H1 (cell line): ENCODE results near the gene PROP1. TPM values are rescaled to one million over a fixed set of nuclear protein-coding genes. Genes with fewer than 3 reads are reported as not detected.

Source experiments
- CTCF ChIA-PET: fragments of 300-600 bp; sonication (Branson Sonifier 250); formaldehyde crosslinking; loops from one replicate; lab custom pipeline; 2021; ENCODE audit not compliant: partially characterized antibody; lab: Charles Lee
- POLR2A ChIA-PET: fragments of 300-600 bp; sonication (Branson Sonifier 250); formaldehyde crosslinking; loops from one replicate; lab custom pipeline; 2021; ENCODE audit warnings: inconsistent platforms; ENCODE audit not compliant: partially characterized antibody; lab: Charles Lee
- DNase-seq, 2 experiments: peaks; one replicate each; pipeline versions ENCODE4 v3.0.0 to v3.0.0-alpha.2; 2010 to 2022; ENCODE audit warnings: low spot score in 2 of 2, low read depth in 1 of 2, mixed read lengths in 1 of 2
- FAIRE-seq: peaks from 2 replicates; lab custom pipeline; 2011; peaks lifted over from hg19 to GRCh38; lab: Jason Lieb, UNC
- H2AFZ ChIP-seq: 2 replicates; pipeline ENCODE4 v1.8.1; 2012; ENCODE audit warnings: low read length, inconsistent platforms
- H2AK5ac ChIP-seq: 2 replicates; pipeline ENCODE4 v1.6.1; 2013; ENCODE audit warnings: low read depth, low read length
- H2BK120ac ChIP-seq: replicated peaks from 2 replicates; pipeline ENCODE3; 2013; ENCODE audit warnings: low read depth, low read length, inconsistent platforms
- H2BK12ac ChIP-seq: 2 replicates; pipeline ENCODE4 v1.6.1; 2013; ENCODE audit warnings: low read depth, low read length
- H2BK15ac ChIP-seq: 2 replicates; pipeline ENCODE4 v1.6.1; 2013; ENCODE audit warnings: low read length
- H2BK20ac ChIP-seq: 2 replicates; pipeline ENCODE4 v1.6.1; 2013; ENCODE audit warnings: low read length
- H2BK5ac ChIP-seq: 2 replicates; pipeline ENCODE4 v1.6.1; 2013; ENCODE audit warnings: low read depth, low read length
- H3K14ac ChIP-seq: 2 replicates; pipeline ENCODE4 v1.6.1; 2013; ENCODE audit warnings: inconsistent platforms; ENCODE audit not compliant: insufficient read length
- H3K18ac ChIP-seq: 2 replicates; pipeline ENCODE4 v1.6.1; 2013; ENCODE audit warnings: low read length; ENCODE audit errors: extremely low read depth
- H3K23ac ChIP-seq: 2 replicates; pipeline ENCODE4 v1.6.1; 2013; ENCODE audit warnings: inconsistent platforms; ENCODE audit not compliant: insufficient read length
- H3K23me2 ChIP-seq: 2 replicates; pipeline ENCODE4 v1.6.1; 2013; ENCODE audit warnings: low read depth, low read length
- H3K27ac ChIP-seq: 2 replicates; pipeline ENCODE4 v1.6.1; 2011; ENCODE audit warnings: low read depth, low read length, inconsistent platforms
- H3K27me3 ChIP-seq, 4 experiments: replicated peaks in 1 of 4; 1 replicate in 1 of 4; 2 replicates in 3 of 4; pipeline versions ENCODE4 v1.6.1 to v1.8.1; 2011 to 2013; ENCODE audit warnings: low read length in 3 of 4, mild to moderate bottlenecking in 3 of 4, inconsistent platforms in 2 of 4, mixed read lengths in 2 of 4, moderate library complexity in 1 of 4; ENCODE audit not compliant: control insufficient read depth in 3 of 4, insufficient read depth in 3 of 4; ENCODE audit errors: extremely low read depth in 1 of 4
- H3K36me3 ChIP-seq, 4 experiments: 2 replicates each; pipeline versions ENCODE4 v1.6.1 to v1.8.1; 2011 to 2013; ENCODE audit warnings: mild to moderate bottlenecking in 4 of 4, low read length in 3 of 4, moderate library complexity in 2 of 4, control low read depth in 1 of 4, inconsistent platforms in 1 of 4; ENCODE audit not compliant: insufficient read depth in 4 of 4, control insufficient read depth in 2 of 4
- H3K4ac ChIP-seq: replicated peaks from 2 replicates; pipeline ENCODE3; 2013; ENCODE audit warnings: low read length, low read depth, mixed read lengths, inconsistent platforms; ENCODE audit not compliant: insufficient read length
- H3K4me1 ChIP-seq, 4 experiments: replicated peaks in 1 of 4; 1 replicate in 1 of 4; 2 replicates in 3 of 4; pipeline versions ENCODE4 v1.6.1 to v1.8.1; 2011 to 2013; ENCODE audit warnings: low read length in 3 of 4, inconsistent platforms in 2 of 4, mixed read lengths in 1 of 4; ENCODE audit not compliant: insufficient read depth in 4 of 4, control insufficient read depth in 3 of 4
- H3K4me2 ChIP-seq, 2 experiments: 2 replicates each; pipeline versions ENCODE4 v1.6.1 to v1.8.1; 2011 to 2013; ENCODE audit warnings: low read depth in 2 of 2, low read length in 2 of 2, control low read depth in 1 of 2, inconsistent platforms in 1 of 2, mild to moderate bottlenecking in 1 of 2; ENCODE audit not compliant: insufficient read depth in 1 of 2
- H3K4me3 ChIP-seq, 4 experiments: fragments of 200-600, 300-600 bp in 1 of 4; sonication (generic), shearing (Covaris generic), sonication (Bioruptor Twin) in 1 of 4; 2 replicates each; pipeline versions ENCODE4 v1.5.1 to v1.8.1; 2011 to 2016; ENCODE audit warnings: low read length in 4 of 4, low read depth in 3 of 4, control low read depth in 2 of 4, inconsistent platforms in 2 of 4, mild to moderate bottlenecking in 2 of 4, mixed read lengths in 1 of 4, moderate library complexity in 1 of 4; ENCODE audit not compliant: insufficient read depth in 2 of 4; ENCODE audit errors: extremely low read depth in 1 of 4
- H3K56ac ChIP-seq: replicated peaks from 2 replicates; pipeline ENCODE3; 2013; ENCODE audit warnings: low read depth, mild to moderate bottlenecking, mixed read lengths, low read length, inconsistent platforms; ENCODE audit not compliant: insufficient read length
- H3K79me1 ChIP-seq: 2 replicates; pipeline ENCODE4 v1.6.1; 2013; ENCODE audit warnings: low read depth, low read length, control low read depth
- H3K79me2 ChIP-seq, 2 experiments: 2 replicates each; pipeline versions ENCODE4 v1.6.1 to v1.8.1; 2012 to 2013; ENCODE audit warnings: low read length in 2 of 2, mild to moderate bottlenecking in 2 of 2, inconsistent platforms in 1 of 2; ENCODE audit not compliant: insufficient read depth in 2 of 2, control insufficient read depth in 1 of 2
- H3K9ac ChIP-seq, 4 experiments: replicated peaks in 1 of 4; 1 replicate in 1 of 4; 2 replicates in 3 of 4; pipeline versions ENCODE4 v1.6.1 to v1.8.1; 2011 to 2013; ENCODE audit warnings: low read depth in 3 of 4, low read length in 3 of 4, control low read depth in 2 of 4, mild to moderate bottlenecking in 2 of 4, moderate library complexity in 2 of 4, inconsistent platforms in 1 of 4; ENCODE audit errors: extremely low read depth in 1 of 4
- H3K9me3 ChIP-seq, 2 experiments: 2 replicates each; pipeline versions ENCODE4 v1.6.1 to v1.8.1; 2012 to 2013; ENCODE audit warnings: mild to moderate bottlenecking in 2 of 2, moderate library complexity in 2 of 2, control low read depth in 1 of 2, inconsistent platforms in 1 of 2, low read depth in 1 of 2, low read length in 1 of 2, mixed read lengths in 1 of 2; ENCODE audit not compliant: insufficient read depth in 2 of 2
- H4K20me1 ChIP-seq, 2 experiments: replicated peaks in 1 of 2; 2 replicates each; pipeline versions ENCODE3 to v1.8.1; 2011 to 2013; ENCODE audit warnings: inconsistent platforms in 2 of 2, low read length in 2 of 2, mild to moderate bottlenecking in 1 of 2; ENCODE audit not compliant: insufficient read depth in 2 of 2, control insufficient read depth in 1 of 2
- H4K5ac ChIP-seq: 2 replicates; pipeline ENCODE4 v1.6.1; 2013; ENCODE audit warnings: low read length, low read depth, mixed read lengths, inconsistent platforms; ENCODE audit not compliant: insufficient read length
- H4K8ac ChIP-seq: 2 replicates; pipeline ENCODE4 v1.8.0; 2013; ENCODE audit warnings: mild to moderate bottlenecking, moderate library complexity, low read length, inconsistent platforms; ENCODE audit not compliant: insufficient read depth; ENCODE audit errors: extremely low read depth
- H4K91ac ChIP-seq: replicated peaks from 2 replicates; pipeline ENCODE3; 2013; ENCODE audit warnings: low read length, mixed read lengths, inconsistent platforms; ENCODE audit not compliant: insufficient read length
- CBX5 ChIP-seq: fragments of 300-800, 300-1000 bp; sonication (generic); IDR thresholded peaks from 2 replicates; pipeline ENCODE4 v1.7.1; 2016; ENCODE audit warnings: antibody characterized with exemption, low read length, low read depth
- CHD2 ChIP-seq: IDR thresholded peaks from 2 replicates; pipeline ENCODE4 v1.6.1; 2012; ENCODE audit warnings: low read length, improper control_type of control experiment
- EGR1 ChIP-seq: IDR thresholded peaks from 2 replicates; pipeline ENCODE4 v1.6.1; 2011; ENCODE audit warnings: low read depth, low read length, borderline replicate concordance
- EZH2 ChIP-seq: fragments of 200-600 bp; sonication (generic); IDR thresholded peaks from 2 replicates; pipeline ENCODE4 v1.7.1; 2012; ENCODE audit warnings: low read depth, mild to moderate bottlenecking, moderate library complexity, low read length, inconsistent platforms; ENCODE audit not compliant: severe bottlenecking
- FOSL1 ChIP-seq: IDR thresholded peaks from 2 replicates; pipeline ENCODE4 v1.6.1; 2011; ENCODE audit warnings: mild to moderate bottlenecking, low read depth, low read length, moderate library complexity; ENCODE audit not compliant: insufficient read depth
- HDAC2 ChIP-seq, 2 experiments: fragments of 300-600 bp in 1 of 2; sonication (generic) in 1 of 2; IDR thresholded peaks; 2 replicates each; pipeline ENCODE4 v1.6.1; 2011 to 2012; ENCODE audit warnings: low read depth in 2 of 2, low read length in 2 of 2, mild to moderate bottlenecking in 2 of 2, moderate library complexity in 2 of 2, borderline replicate concordance in 1 of 2, inconsistent platforms in 1 of 2
- TAF1 ChIP-seq: IDR thresholded peaks from 2 replicates; pipeline ENCODE4 v1.6.1; 2011; ENCODE audit warnings: mild to moderate bottlenecking, low read depth, low read length
- TBP ChIP-seq: IDR thresholded peaks from 2 replicates; pipeline ENCODE4 v1.6.1; 2011; ENCODE audit warnings: low read depth, low read length, improper control_type of control experiment
- WGBS, 2 experiments: shearing (Covaris generic) in 1 of 2; methylation state at CpG; one replicate each; pipeline versions ENCODE4 v1.1.6 to v1.1.7; 2013 to 2015; ENCODE audit warnings: low lambda C conversion rate in 2 of 2, mixed read lengths in 2 of 2, inconsistent platforms in 1 of 2, low coverage in 1 of 2, missing lambda C conversion rate in 1 of 2; ENCODE audit not compliant: insufficient replicate concordance in 2 of 2, insufficient coverage in 1 of 2, insufficient read length in 1 of 2; ENCODE audit errors: extremely low coverage in 1 of 2, missing lambda C conversion rate in 1 of 2; 5-methylcytosine and 5-hydroxymethylcytosine counted together
- polyA plus RNA-seq, 7 experiments: library from polyadenylated mRNA; depleted of rRNA in 3 of 7; stranded (reverse) in 5 of 7; unstranded in 2 of 7; fragments of >200 nt in 5 of 7; fragments of 200-250 nt in 2 of 7; gene quantifications; 1 replicate in 5 of 7; 2 replicates in 1 of 7; 4 replicates in 1 of 7; pipeline versions ENCODE4 v1.2.1 to v1.2.3, GENCODE V29; 2011 to 2013; ENCODE audit warnings: missing spikeins in 2 of 7, mixed read lengths in 2 of 7
- total RNA-seq: library from RNA; stranded (reverse); fragmentation: NEBNext Ultra II Directional; extraction: Animal tissue kit (Norgen Biotek cat#: 25700); gene quantifications from 2 replicates; pipeline ENCODE4 v1.2.1, GENCODE V29; 2021
- TF ChIP-seq, protein P1 (sequence below): IDR thresholded peaks from 2 replicates; pipeline ENCODE4 v1.6.1; 2012; ENCODE audit warnings: inconsistent platforms
- TF ChIP-seq, protein P2 (sequence below), 3 experiments: IDR thresholded peaks; 1 replicate in 2 of 3; 2 replicates in 1 of 3; pipeline versions ENCODE4 v1.5.1 to v1.6.1; 2011; ENCODE audit warnings: low read length in 3 of 3, mild to moderate bottlenecking in 3 of 3, inconsistent platforms in 2 of 3, low read depth in 1 of 3, moderate library complexity in 1 of 3; ENCODE audit not compliant: insufficient read depth in 1 of 3; ENCODE audit errors: control extremely low read depth in 1 of 3

Gene PROP1
- total and polyA plus RNA-seq, 2 of the 8 experiments (the other 6 are each of a cell fraction or from before 2014, with no cell fraction given), result not detected

DNA sequence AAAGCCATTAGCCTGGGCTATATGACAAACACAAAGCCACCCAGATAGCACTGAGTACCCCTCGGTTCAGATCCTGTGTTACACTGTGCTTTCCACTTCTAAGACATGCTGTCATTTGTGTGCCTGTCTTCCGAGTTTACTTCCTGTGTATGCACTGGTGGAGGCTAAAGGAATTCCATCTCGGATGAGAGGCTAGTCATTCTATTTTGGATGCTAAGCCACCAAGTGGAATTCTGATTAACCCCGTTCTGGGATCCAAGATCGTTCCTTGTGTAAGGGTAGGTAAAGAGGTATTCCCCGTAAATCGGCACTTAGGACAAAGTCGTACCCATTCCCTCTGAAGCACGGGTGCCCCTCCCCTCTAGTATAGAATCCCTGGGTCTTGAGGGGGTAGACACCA lies 8.7 kb downstream of the PROP1 start:
- no peaks in the 10 kb centered on the region for H3K9me3 ChIP-seq
- H3K4me2 ChIP-seq, result no peak overlapping the region
- no peak overlapping the region for H3K56ac ChIP-seq
- no peak overlapping the region for H3K14ac ChIP-seq
- no peaks in the 10 kb centered on the region for H3K79me2 ChIP-seq
- H4K5ac ChIP-seq, result no peak overlapping the region
- no peak overlapping the region for H2BK120ac ChIP-seq
- DNase-seq (no peak), FAIRE-seq (no peak)
- H3K4me1 ChIP-seq, result peaks cover 0 to 10% (median 1%) of the 10 kb centered on the region in 4 experiments; a peak in 3 of 7 replicates
- H3K27ac ChIP-seq, result no peak overlapping the region
- no peak overlapping the region for H4K91ac ChIP-seq
- ChIA-PET CTCF (interaction anchor here (3.5 kb wide), 1 partner anchor 75 kb away, joined by 26 read pairs; no protein-coding TSS in a partner anchor), POLR2A (interaction anchor here (1.1 kb wide), 1 partner anchor 21 kb away, joined by 4 read pairs; no protein-coding TSS in a partner anchor)
- no peak overlapping the region for H2AK5ac ChIP-seq
- H3K79me1 ChIP-seq, result no peaks in the 10 kb centered on the region
- no peaks in the 10 kb centered on the region for H3K23me2 ChIP-seq
- H2BK5ac ChIP-seq, result no peak overlapping the region
- no peak overlapping the region for H2BK12ac ChIP-seq
- H3K4me3 ChIP-seq, result no peak overlapping the region
- H3K27me3 ChIP-seq, result peaks cover 4 to 42% (median 25%) of the 10 kb centered on the region in 4 experiments; a peak in 6 of 7 replicates
- no peak overlapping the region for H2AFZ ChIP-seq
- H3K18ac ChIP-seq, result no peak overlapping the region
- H2BK15ac ChIP-seq, result no peak overlapping the region
- no peak overlapping the region for H2BK20ac ChIP-seq
- TF ChIP-seq TBP (no peak), CHD2 (no peak), EZH2 (no peak), TAF1 (no peak), EGR1 (no peak), HDAC2 (IDR thresholded peaks at IDR 0.05; ENCODE audit: borderline replicate concordance in 1 of 2, low read depth in 2 of 2, low read length in 2 of 2) (no peak), FOSL1 (no peak), CBX5 (no peak)
- TF ChIP-seq, protein P1, sequence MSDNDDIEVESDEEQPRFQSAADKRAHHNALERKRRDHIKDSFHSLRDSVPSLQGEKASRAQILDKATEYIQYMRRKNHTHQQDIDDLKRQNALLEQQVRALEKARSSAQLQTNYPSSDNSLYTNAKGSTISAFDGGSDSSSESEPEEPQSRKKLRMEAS, result no peak
- TF ChIP-seq, protein P2, sequence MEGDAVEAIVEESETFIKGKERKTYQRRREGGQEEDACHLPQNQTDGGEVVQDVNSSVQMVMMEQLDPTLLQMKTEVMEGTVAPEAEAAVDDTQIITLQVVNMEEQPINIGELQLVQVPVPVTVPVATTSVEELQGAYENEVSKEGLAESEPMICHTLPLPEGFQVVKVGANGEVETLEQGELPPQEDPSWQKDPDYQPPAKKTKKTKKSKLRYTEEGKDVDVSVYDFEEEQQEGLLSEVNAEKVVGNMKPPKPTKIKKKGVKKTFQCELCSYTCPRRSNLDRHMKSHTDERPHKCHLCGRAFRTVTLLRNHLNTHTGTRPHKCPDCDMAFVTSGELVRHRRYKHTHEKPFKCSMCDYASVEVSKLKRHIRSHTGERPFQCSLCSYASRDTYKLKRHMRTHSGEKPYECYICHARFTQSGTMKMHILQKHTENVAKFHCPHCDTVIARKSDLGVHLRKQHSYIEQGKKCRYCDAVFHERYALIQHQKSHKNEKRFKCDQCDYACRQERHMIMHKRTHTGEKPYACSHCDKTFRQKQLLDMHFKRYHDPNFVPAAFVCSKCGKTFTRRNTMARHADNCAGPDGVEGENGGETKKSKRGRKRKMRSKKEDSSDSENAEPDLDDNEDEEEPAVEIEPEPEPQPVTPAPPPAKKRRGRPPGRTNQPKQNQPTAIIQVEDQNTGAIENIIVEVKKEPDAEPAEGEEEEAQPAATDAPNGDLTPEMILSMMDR (IDR thresholded peaks at IDR 0.05; ENCODE audit: control extremely low read depth in 1 of 3, insufficient read depth in 1 of 3, low read depth in 1 of 3, low read length in 3 of 3), result no peak
- H4K8ac ChIP-seq, result no peak overlapping the region
- H4K20me1 ChIP-seq, result no peaks in the 10 kb centered on the region
- H3K36me3 ChIP-seq, result no peaks in the 10 kb centered on the region
- no peak overlapping the region for H3K23ac ChIP-seq
- no peak overlapping the region for H3K4ac ChIP-seq
- 94% methylated on average over 9 of the region's 9 CpGs; no CpG with 5 or more reads in 1 of the 2 experiments for WGBS, 2 experiments
- H3K9ac ChIP-seq, result no peak overlapping the region
